ENCODE data around the gene HOXB3.

The HOXB3 gene

GRCh38 chr17:48564188-48565021 lies 25.6 kb downstream of the HOXB3 start:
- no peak for DNase-seq
- TF ChIP-seq POLR2A (IDR thresholded peaks at IDR 0.05; ENCODE audit: low read length) (no peak), GATA1 (IDR thresholded peaks at IDR 0.05; ENCODE audit: low read depth, low read length) (no peak)

- no peak for TF ChIP-seq POLR2A (IDR thresholded peaks at IDR 0.05; ENCODE audit: low read length)
- TF ChIP-seq GATA1 (IDR thresholded peaks at IDR 0.05; ENCODE audit: low read depth, low read length): no peak
- no peak for DNase-seq
Observed at GRCh38 chr17:48563867-48564187, 26.2 kb downstream of the HOXB3 start.

- no peak for DNase-seq
- no peak for TF ChIP-seq GATA1 (IDR thresholded peaks at IDR 0.05; ENCODE audit: low read depth, low read length)
- TF ChIP-seq POLR2A (IDR thresholded peaks at IDR 0.05; ENCODE audit: low read length): no peak
Observed at GRCh38 chr17:48563385-48563838, 26.6 kb downstream of the HOXB3 start.

GRCh38 chr17:48562934-48563333 lies 27.1 kb downstream of the HOXB3 start:
- TF ChIP-seq GATA1 (IDR thresholded peaks at IDR 0.05; ENCODE audit: low read depth, low read length) (no peak), POLR2A (IDR thresholded peaks at IDR 0.05; ENCODE audit: low read length) (no peak)
- DNase-seq: no peak

- TF ChIP-seq GATA1 (IDR thresholded peaks at IDR 0.05; ENCODE audit: low read depth, low read length) (no peak), POLR2A (IDR thresholded peaks at IDR 0.05; ENCODE audit: low read length) (no peak)
- DNase-seq: peak in 1 of 2 experiments; percentile 10
Observed at GRCh38 chr17:48561884-48562810, 27.9 kb downstream of the HOXB3 start.

DNA sequence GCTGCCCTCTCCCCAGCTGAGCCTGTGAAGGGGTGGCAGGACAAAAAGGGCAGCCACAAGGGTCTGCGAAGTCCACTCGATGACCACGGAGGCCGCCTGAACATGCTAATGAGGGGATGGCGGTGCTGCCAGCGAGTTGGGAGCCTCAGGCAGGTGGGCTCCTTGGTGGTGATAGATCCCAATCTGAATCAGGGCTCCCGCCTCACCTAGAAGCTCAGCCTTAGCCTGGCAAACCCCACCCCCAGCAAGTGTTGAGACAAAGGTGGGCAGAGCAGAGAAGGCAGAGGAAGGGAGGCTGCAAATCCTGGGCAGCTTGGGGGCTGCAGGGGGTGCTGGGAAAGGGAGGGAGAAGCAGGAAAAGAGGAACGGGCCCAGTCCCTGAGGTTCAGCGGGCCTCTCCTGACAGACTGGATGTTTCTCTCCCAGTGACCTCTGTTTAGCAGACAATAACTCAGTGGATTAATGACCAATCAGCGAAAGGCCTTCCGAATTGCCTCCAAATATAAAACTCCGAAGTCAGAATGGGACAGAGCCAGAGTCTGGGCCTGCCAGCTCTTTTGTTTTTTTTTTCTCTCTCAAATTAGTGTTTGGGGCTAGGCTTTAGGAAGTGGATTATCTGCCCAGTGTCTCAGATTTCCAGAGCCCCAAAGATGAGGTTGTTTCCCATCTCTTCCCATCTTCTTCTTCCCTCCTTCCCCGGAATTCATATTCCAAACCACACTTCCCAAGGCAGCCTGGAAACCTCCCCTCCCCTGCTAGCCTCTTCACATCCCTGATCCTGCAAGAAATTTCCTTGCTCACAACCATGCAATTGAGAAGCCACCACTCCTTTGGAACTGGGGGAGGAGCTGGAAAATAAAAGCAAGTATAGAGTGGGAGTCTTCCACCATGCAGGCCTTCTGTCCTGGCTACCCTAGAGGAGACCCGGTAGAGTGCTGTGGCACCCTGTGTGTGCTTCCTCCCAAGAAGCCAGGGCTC lies 29.9 kb downstream of the HOXB3 start:
- DNase-seq: no peak
- TF ChIP-seq POLR2A (IDR thresholded peaks at IDR 0.05; ENCODE audit: low read length) (no peak), GATA1 (IDR thresholded peaks at IDR 0.05; ENCODE audit: low read depth, low read length) (no peak)

- TF ChIP-seq POLR2A (IDR thresholded peaks at IDR 0.05; ENCODE audit: low read length): no peak
- no peak for DNase-seq
Observed at GRCh38 chr17:48559122-48559839, 30.8 kb downstream of the HOXB3 start.

DNA sequence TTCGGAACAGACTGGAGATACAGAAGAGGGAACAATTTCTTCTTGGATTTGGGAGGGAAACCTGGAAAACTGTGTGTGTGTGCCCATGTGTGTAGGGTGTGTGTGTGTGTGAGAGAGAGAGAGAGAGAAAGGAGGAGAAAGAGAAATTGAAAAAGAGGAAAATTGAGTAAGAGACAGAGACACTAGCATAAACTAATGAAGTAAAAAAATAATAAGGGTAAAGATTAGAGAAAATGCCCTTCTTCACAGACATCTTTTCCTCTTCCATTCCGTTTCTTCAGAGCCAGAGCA lies 31.3 kb downstream of the HOXB3 start:
- TF ChIP-seq GATA1 (IDR thresholded peaks at IDR 0.05; ENCODE audit: low read depth, low read length): no peak
- no peak for TF ChIP-seq POLR2A (IDR thresholded peaks at IDR 0.05; ENCODE audit: low read length)

DNA sequence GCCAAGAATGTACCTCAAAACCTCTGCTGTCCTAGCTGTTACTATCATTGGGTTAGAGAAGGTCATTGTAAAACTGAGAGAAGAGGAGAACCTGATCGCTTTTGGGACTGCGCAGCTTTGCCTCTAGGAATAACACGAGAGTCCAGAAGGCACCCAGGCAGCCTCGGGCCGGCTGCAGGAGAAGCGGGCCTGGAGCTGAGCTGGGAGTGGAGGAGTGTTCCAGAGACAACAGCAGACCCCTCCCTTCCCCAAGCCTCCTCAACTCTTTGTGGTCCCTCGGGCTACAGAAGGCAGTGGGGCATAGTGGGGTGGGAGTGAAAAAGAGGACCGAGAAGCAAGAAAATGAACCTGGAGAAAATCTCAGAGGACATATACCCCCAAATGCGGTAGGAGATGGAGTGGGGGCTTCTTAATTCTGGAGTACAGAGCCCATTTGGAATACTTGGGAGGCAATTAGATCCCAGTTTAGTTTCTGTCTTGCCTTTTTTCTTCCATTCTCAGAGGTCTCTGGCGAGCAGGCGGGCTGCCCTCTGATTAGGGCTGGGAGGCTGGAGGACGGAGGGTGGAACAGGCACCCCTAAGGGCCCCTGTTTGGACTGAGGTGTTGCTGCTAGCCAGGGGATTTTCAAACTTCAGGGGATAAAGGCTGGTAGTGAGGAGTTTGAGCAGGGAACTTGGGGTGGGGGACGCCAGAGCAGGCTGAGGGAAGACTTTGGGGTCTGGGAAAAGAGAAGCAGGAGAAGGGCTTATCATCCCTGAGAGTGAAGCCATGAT lies 31.8 kb downstream of the HOXB3 start:
- no peak for DNase-seq
- TF ChIP-seq GATA1 (IDR thresholded peaks at IDR 0.05; ENCODE audit: low read depth, low read length) (no peak), POLR2A (IDR thresholded peaks at IDR 0.05; ENCODE audit: low read length) (no peak)

More for the DNA sequence above, 31.3 kb downstream of the HOXB3 start:
- DNase-seq: no peak

GRCh38 chr17:48556576-48557401 lies 33.3 kb downstream of the HOXB3 start:
- no peak for TF ChIP-seq GATA1 (IDR thresholded peaks at IDR 0.05; ENCODE audit: low read depth, low read length)
- TF ChIP-seq POLR2A (IDR thresholded peaks at IDR 0.05; ENCODE audit: low read length): no peak
- no peak for DNase-seq

- DNase-seq: no peak
- TF ChIP-seq POLR2A (IDR thresholded peaks at IDR 0.05; ENCODE audit: low read length): no peak
- TF ChIP-seq GATA1 (IDR thresholded peaks at IDR 0.05; ENCODE audit: low read depth, low read length): no peak
Observed at GRCh38 chr17:48556229-48556575, 33.8 kb downstream of the HOXB3 start.
